GM06990 (cell line): ENCODE data around the gene POFUT2.

Experiments
- DNase-seq: peaks from one replicate; pipeline ENCODE4 v3.0.0-alpha.2; 2011; ENCODE audit not compliant: insufficient read length; ENCODE audit errors: extremely low read depth
- H3K27me3 ChIP-seq: replicated peaks from 2 replicates; pipeline ENCODE4 v1.6.0; 2011; ENCODE audit warnings: low read length; ENCODE audit not compliant: control insufficient read depth, insufficient read depth
- H3K36me3 ChIP-seq: 2 replicates; pipeline ENCODE4 v1.5.1; 2011; ENCODE audit warnings: low read length; ENCODE audit not compliant: control insufficient read depth, insufficient read depth
- H3K4me3 ChIP-seq: replicated peaks from 2 replicates; pipeline ENCODE4 v1.5.1; 2011; ENCODE audit warnings: low read depth, mild to moderate bottlenecking, control low read depth, low read length
- CTCF ChIP-seq: IDR thresholded peaks from 2 replicates; pipeline ENCODE4 v1.5.1; 2011; ENCODE audit warnings: low read length, control low read depth, mild to moderate bottlenecking, inconsistent platforms; ENCODE audit not compliant: insufficient read depth, poor library complexity, severe bottlenecking

POFUT2 gene

GRCh38 chr21:45250272-45250671 is 37.4 kb downstream of the POFUT2 start:
- DNase-seq: no peak
- TF ChIP-seq CTCF: no peak
- H3K27me3 ChIP-seq: no peaks in the 10 kb centered on the region; the same call in 1 of the 2 replicates
- H3K4me3 ChIP-seq: no peak overlapping the region
- H3K36me3 ChIP-seq: no peaks in the 10 kb centered on the region

GRCh38 chr21:45249626-45250025 is 38.1 kb downstream of the POFUT2 start:
- no peak for TF ChIP-seq CTCF
- Histone ChIP-seq H3K27me3 (no peaks in the 10 kb centered on the region; the same call in 1 of the 2 replicates), H3K36me3 (no peaks in the 10 kb centered on the region), H3K4me3 (no peak overlapping the region)
- no peak for DNase-seq

DNA sequence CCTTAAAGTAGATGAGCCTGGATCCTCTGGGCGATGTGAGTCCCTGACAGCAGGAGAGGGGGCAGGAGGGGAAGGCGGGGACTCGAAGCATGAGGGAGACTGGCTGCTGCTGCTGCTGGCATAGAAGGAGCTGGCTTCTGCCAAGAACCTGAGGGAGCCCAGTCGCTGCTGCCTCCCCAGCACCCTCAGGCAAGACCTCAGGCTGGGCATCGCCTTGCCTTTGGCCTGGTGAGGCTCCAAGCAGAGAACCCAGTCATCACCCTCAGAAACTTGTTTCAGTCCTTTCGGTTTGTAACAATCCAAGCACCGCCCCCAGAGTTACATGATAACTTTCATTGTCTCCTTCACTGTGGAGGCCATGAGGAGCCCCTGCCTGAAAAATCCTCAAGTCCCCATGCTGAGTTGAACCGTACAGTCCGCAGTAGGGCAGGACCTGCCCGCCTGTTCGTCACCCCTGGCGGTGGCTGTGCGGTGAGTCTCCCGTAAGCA is 38.8 kb downstream of the POFUT2 start:
- no peaks in the 10 kb centered on the region for H3K36me3 ChIP-seq
- H3K27me3 ChIP-seq: no peaks in the 10 kb centered on the region; the same call in 1 of the 2 replicates
- DNase-seq: no peak
- TF ChIP-seq CTCF: no peak
- no peak overlapping the region for H3K4me3 ChIP-seq

DNA sequence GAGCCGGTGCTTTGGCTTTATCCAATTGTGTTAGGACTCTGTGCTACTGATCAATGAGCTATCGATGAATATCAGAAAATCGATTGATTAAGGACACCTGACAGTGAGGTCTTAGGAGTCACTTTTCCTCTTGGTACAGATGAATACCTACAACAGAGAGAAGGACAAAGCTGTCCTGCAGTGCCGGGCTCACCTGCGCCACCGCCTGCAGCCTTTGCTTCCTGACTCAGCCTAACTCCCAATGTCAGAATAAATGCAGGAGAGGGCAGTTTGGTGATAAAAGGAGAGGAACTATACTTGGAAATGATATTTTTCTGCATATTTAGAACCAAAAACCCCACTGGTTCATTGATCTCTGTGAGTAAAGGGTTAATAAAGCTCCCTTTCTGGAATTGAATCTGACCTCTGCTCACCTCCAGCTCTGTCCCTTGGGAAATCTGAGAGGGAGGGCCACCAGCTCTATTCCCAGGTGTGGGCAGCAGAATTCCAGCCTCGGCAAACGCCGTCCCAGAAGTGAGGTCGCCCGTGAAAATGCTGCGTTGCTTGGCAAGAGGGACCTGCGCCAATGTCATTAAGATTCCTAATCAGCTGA is 39.3 kb downstream of the POFUT2 start:
- H3K27me3 ChIP-seq: no peaks in the 10 kb centered on the region; the same call in 1 of the 2 replicates

GRCh38 chr21:45246386-45247320 is 41.0 kb downstream of the POFUT2 start:
- no peaks in the 10 kb centered on the region for H3K27me3 ChIP-seq
- H3K36me3 ChIP-seq: no peaks in the 10 kb centered on the region
- DNase-seq: no peak
- TF ChIP-seq CTCF: no peak
- no peak overlapping the region for H3K4me3 ChIP-seq

More for the DNA sequence above, 39.3 kb downstream of the POFUT2 start:
- H3K4me3 ChIP-seq: no peak overlapping the region
- no peak for DNase-seq
- TF ChIP-seq CTCF: no peak
- H3K36me3 ChIP-seq: no peaks in the 10 kb centered on the region
